Measurements from ENCODE around the gene AZGP1.
"Not testable (repeated sequence)": the region's sequence is repeated elsewhere in the genome, so short reads cannot be mapped to it uniquely, and the experiment has no call there.

Gene AZGP1

GRCh38 chr7:99996755-99997544, 21.1 kb upstream of the AZGP1 start:
- no peak for DNase-seq

DNA sequence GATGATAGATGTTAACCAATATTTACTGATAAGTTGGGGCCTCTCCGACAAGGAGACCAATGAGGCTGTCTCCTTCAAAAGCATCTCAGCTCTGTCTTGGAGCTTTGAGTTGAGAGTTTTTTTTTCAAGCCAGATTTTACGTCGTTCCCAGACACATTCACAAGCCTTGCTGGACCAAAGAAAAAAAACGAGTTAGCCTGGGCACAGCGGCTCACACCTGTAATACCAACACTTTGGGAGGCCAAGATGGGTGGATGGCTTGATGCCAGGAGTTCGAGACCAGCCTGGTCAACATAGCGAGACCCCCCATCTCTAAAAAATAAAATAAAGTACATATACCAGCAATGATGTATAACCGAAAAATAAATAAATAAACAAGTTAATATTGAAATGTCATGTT, 19.0 kb upstream of the AZGP1 start:
- no peak for DNase-seq

GRCh38 chr7:99992330-99993038, 16.7 kb upstream of the AZGP1 start:
- DNase-seq, result no peak

- DNase-seq, result not testable (repeated sequence)
Measured at GRCh38 chr7:99991543-99991942, 15.7 kb upstream of the AZGP1 start.

DNA sequence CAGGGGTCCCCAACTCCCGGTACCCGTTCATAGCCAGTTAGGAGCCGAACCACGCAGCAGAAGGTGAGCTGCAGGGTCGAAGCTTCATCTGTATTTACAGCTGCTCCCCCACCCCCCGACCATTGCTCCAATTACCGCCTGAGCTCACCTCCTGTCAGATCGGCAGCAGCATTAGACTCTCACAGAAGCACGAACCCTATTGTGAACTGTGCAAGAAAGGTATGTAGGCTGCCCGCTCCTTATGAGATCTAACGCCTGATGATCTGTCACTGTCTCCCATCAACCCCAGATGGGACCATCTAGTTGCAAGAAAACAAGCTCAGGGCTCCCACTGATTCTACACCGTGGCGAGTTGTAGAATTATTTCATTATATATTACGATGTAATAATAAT, 14.6 kb upstream of the AZGP1 start:
- DNase-seq, result no peak

- no peak for DNase-seq
Measured at GRCh38 chr7:99987846-99988245, 12.0 kb upstream of the AZGP1 start.

DNA sequence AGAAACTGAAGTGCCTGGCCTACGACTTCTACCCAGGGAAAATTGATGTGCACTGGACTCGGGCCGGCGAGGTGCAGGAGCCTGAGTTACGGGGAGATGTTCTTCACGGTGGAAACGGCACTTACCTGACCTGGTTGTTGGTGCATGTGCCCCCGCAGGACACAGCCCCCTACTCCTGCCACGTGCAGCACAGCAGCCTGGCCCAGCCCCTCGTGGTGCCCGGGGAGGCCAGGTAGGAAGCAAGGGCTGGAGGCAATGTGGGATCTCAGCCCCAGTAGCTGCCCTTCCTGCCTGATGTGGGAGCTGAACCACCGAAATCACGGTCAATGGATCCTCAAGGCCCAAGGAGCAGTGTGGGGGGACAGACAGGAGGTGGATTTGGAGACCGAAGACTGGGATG, 11.5 kb upstream of the AZGP1 start:
- not testable (repeated sequence) for DNase-seq

GRCh38 chr7:99984593-99984992, 8.8 kb upstream of the AZGP1 start:
- no peak for DNase-seq

- not testable (repeated sequence) for DNase-seq
Measured at GRCh38 chr7:99981066-99981465, 5.2 kb upstream of the AZGP1 start.

GRCh38 chr7:99980448-99980872, 4.6 kb upstream of the AZGP1 start:
- not testable (repeated sequence) for DNase-seq

GRCh38 chr7:99979814-99980225, 4.0 kb upstream of the AZGP1 start:
- DNase-seq, result peak in 3 of 4 experiments; percentile 29 to 41 (median 31)

DNA sequence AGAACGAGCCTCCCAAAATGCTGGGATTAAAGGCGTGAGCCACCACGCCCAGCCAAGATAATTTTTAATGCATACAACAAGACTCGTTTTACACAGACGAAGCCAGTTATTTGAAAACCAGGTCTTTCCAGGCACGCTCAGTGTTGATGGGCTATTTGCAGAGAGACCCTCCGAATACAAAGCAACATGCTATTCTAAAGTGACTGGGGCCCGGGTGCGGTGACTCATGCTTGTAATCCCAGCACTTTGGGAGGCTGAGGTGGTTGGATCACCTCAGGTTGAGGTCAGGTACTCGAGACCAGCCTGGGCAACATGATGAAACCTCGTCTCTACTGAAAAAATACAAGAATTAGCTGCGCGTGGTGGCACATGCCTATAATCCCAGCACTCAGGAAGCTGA, 795 bp upstream of the AZGP1 start:
- no peak for DNase-seq

DNA sequence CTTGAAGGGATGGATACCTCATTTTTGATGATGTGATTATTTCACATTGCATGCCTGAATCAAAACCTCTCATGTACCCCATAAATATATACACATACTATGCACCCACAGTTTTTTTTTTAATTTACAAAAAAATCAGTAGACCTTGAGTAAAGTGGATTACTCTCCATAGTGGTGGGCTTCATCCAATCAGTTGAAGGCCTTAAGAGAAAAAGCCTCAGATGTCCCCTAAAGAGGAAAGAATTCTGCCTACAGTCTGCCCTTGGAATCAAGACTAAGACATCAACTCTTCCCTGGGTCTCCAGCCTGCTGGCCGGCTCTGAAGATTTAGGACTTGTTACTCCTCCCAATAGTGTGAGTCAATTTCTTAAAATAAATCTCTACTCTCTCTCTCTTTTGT, 1.1 kb downstream of the AZGP1 start:
- no peak for DNase-seq

DNA sequence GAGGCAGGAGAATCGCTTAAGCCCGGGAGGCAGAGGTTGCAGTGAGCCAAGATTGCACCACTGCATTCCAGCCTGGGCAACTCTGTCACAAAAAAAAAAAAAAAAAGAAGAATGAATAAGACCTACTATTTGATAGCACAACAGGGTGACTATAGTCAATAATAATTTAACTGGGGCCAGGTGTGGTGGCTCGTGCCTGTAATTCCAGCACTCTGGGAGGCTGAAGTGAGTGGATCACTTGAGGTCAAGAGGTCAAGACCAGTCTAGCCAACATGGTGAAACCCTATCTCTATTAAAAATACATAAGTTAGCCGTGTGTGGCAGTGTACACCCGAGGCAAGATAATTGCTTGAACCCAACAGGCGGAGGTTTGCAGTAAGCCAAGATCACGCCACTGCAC, 2.0 kb downstream of the AZGP1 start:
- DNase-seq, result not testable (repeated sequence)

GRCh38 chr7:99971242-99971641, 4.6 kb downstream of the AZGP1 start:
- no peak for DNase-seq

DNA sequence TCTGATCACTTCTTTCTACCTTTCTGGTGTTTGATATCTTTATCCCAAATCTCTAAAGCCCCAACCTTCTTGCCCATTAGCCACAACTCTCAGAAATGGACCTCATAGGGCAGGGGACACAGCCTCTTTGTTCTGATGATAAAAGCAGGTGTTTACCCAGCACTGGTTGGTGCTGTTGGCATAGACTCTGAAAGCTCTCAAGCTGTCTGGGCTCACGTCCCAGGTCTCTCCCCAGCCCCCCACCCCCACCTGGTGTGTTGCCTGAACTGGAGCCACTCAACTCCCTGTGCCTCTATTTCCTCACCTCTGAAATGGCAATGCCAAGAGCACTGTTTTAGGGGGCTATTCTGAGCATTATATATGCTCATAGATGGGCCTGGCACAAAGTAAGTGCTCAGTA, 6.0 kb downstream of the AZGP1 start:
- not testable (repeated sequence) for DNase-seq

- no peak for DNase-seq
Measured at GRCh38 chr7:99969298-99969697, 6.5 kb downstream of the AZGP1 start.

DNA sequence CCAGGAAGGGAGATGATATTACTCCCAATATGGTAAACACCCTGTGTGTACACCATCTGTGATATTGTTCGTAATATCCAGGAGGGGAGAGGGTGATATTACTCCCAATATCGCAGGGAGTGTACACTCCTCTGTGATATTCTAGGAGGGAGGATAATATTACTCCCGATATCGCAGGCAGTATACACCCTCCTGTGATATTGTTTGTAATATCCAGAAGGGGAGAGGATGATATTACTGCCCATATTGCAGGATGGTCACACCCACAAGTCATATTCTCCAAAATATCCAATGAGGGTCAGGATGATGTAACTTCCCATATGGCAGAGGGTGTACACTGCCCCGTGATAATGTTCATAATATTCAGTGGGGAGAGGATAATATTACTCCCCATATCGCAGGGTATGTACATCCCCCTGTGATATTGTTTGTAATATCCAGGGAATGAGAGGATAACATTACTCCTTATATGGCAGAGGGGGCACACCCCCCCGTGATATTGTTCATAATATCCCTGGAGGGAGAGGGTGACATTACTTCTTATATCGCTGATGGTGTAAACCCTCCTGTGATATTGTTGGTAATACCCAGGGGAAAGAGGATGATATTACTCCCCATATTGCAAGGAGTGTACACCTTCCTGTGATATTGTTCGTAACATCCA, 17.1 kb downstream of the AZGP1 start:
- no peak for DNase-seq

GRCh38 chr7:99955247-99955646, 20.6 kb downstream of the AZGP1 start:
- DNase-seq, result no peak

- not testable (repeated sequence) for DNase-seq
Measured at GRCh38 chr7:99954643-99955042, 21.2 kb downstream of the AZGP1 start.

DNA sequence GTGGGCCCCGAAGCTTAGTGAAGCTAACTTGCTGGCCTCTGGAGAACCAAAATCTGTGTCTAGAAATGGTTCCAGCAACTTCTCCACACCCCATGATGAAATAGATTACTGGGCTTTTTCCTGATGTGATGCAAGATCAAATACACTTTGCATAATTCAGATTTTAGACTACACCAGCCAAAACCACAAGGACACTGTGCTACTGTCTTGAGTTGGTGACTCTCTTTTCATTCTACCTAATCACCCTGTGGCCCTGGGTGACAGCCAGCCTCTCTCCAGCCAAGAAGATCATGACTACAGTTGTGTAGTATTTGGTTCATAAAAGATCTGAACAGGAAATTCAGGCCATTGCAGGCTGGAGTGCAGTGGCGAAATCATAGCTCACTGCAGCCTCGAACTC, 22.2 kb downstream of the AZGP1 start:
- peak; percentile 46 to 76 (median 65) for DNase-seq

- DNase-seq, result not testable (repeated sequence)
Measured at GRCh38 chr7:99952649-99953048, 23.2 kb downstream of the AZGP1 start.

DNA sequence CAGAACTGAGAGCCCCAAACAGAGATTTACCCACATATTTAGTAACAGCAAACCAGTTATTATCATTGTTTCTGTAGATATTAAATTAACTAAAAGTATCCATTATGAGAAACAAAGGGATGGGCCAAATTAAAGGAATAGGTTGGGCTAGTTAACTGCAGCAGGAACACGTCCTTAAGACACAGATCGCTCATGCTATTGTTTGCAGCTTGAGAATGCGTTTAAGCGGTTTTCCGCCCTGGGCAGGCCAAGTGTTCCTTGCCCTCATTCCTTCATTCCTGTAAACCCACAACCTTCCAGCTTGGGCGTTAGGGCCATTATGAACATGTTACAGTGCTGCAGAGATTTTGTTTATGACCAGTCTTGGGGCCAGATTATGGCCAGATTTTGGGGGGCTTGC, 25.0 kb downstream of the AZGP1 start:
- DNase-seq, result not testable (repeated sequence)

All from suppressor macrophage (primary cell).